Upper lobe of left lung (tissue), 4 donors: ENCODE data around the gene CIT.

Experiments
- CTCF ChIP-seq, 6 experiments: fragments of 450-650 bp in 4 of 6; fragments of 200-600 bp in 2 of 6; sonication (generic) in 2 of 6; IDR thresholded peaks; one replicate each; pipeline ENCODE4 v1.5.1; 2016 to 2019; ENCODE audit warnings: antibody characterized with exemption in 6 of 6
- POLR2AphosphoS5 ChIP-seq, 2 donors: sonication (generic); formaldehyde crosslinking; IDR thresholded peaks; one replicate each; pipeline ENCODE4 v1.5.1; 2017; ENCODE audit warnings: antibody characterized with exemption in 2 of 2

GRCh38 chr12:119712721-119713120, 164.4 kb downstream of the CIT start:
- no peak for TF ChIP-seq CTCF (IDR thresholded peaks at IDR 0.05)
- TF ChIP-seq POLR2AphosphoS5 (IDR thresholded peaks at IDR 0.05) = no peak
